Thoracic aorta endothelial cell (primary cell): ENCODE data around the gene PEPD. TPM values are rescaled to one million over a fixed set of nuclear protein-coding genes. Genes with fewer than 3 reads are reported as not detected.

Source experiments
- total RNA-seq: library from RNA; depleted of rRNA; stranded (reverse); fragments of >200 nt; gene quantifications from 2 replicates; pipeline ENCODE4 v1.2.3, GENCODE V29; 2012

PEPD gene
- total RNA-seq, result 55.9 and 59.3 TPM in 2 replicates

GRCh38 chr19:33521480-33522370, at the start of gene PEPD:
Gene PEPD, minus strand, starts transcription at chr19:33521791. Its CDS starts 31 bp downstream, at chr19:33521760.

DNA sequence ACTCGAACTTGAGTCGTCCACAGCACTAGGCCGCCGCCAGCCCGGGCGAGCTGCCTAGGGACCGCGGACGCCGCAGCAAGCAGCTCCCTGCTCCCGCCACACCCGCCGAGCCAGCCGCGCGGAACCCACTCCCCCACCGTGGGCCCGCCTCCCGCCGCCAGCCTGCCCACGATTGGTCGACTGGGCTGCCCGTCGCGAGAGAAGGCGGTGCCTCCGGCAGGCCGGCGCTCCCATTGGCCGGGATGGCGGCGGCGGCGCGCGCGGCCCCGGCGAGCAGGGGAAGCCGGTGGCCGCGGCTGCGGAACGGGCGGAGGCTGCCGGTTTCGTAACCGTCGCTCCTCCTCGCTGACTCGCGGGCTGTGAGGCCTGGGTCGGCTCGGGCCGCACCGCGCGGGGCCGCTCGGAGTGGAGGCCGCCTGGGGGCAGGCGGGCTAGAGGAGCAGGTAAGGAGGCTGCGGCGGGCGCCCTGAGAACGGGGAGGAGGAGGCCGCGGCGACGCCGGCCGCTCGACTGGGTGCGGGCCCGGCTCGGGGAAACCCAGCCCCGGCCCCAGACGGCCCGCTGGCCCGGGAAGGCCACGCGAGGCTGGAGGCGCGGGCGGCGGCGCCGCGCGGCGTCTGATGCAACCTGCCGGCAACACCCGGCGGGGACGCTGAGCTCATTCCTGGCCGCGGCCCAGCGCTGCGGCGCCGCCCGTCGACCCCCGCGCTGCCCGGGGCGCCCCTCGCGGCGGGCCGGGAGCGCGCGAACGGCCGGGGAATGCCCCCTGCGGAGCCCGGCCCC, 147.9 kb downstream of the PEPD start, which contains the start of gene CEBPG:
TSS of gene CEBPG (plus strand) at position 257 of the 783 bp plus-strand sequence. CDS start 5,531 bp downstream, outside the sequence.

Other genes with a start within 250 kb of the PEPD start
- 0.13 and 0.14 TPM in 2 replicates for gene CEBPA, start 219.3 kb downstream of the PEPD start, total RNA-seq
- 29.7 and 30.2 TPM in 2 replicates for gene CEBPG, start 148.1 kb downstream of the PEPD start, total RNA-seq
- 0.07 TPM in 1 of 2 replicates, not detected in the other for gene CHST8, start 100.2 kb upstream of the PEPD start, total RNA-seq